Testis (tissue), 3 donors: ENCODE data around the gene ETFB. TPM values are rescaled to one million over a fixed set of nuclear protein-coding genes. Genes with fewer than 3 reads are reported as not detected.

ENCODE experiments used
- DNase-seq: peaks from one replicate; pipeline ENCODE4 v3.0.0-alpha.2; 2019
- H3K27ac ChIP-seq, 2 donors: fragments of 200-600 bp; sonication (generic); one replicate each; pipeline ENCODE4 v1.5.1; 2019
- H3K27me3 ChIP-seq: fragments of 200-600 bp; sonication (generic); one replicate; pipeline ENCODE4 v1.5.1; 2019
- H3K36me3 ChIP-seq: fragments of 200-600 bp; sonication (generic); one replicate; pipeline ENCODE4 v1.5.1; 2017; ENCODE audit warnings: low read depth; ENCODE audit errors: missing control alignments
- H3K4me1 ChIP-seq: fragments of 200-600 bp; sonication (generic); one replicate; pipeline ENCODE4 v1.5.1; 2019
- H3K4me3 ChIP-seq, 2 donors: fragments of 200-600 bp; sonication (generic); one replicate each; pipeline ENCODE4 v1.5.1; 2017 to 2019
- H3K9me3 ChIP-seq: fragments of 200-600 bp; sonication (generic); one replicate; pipeline ENCODE4 v1.5.1; 2017
- POLR2A ChIP-seq: fragments of 450-650 bp; IDR thresholded peaks from one replicate; pipeline ENCODE4 v1.6.1; 2017; ENCODE audit warnings: antibody characterized with exemption, mild to moderate bottlenecking, moderate library complexity
- WGBS, 2 donors: methylation state at CpG; one replicate each; pipeline ENCODE4 v1.1.5; 2018; 5-methylcytosine and 5-hydroxymethylcytosine counted together
- intact Hi-C: fragments of 100-400 bp; cut with DNase I; formaldehyde crosslinking; loops from one replicate; pipeline ENCODE4 v1.15.1; 2023; ENCODE audit warnings: low total_unique reads
- polyA plus RNA-seq: library from polyadenylated mRNA; stranded (reverse); fragments of 350-450 nt; fragmentation: Illumina TruSeq; extraction: RNeasy Lipid Tissue Mini Kit (QIAGEN cat#74804); gene quantifications from one replicate; pipeline ENCODE4 v1.2.3, GENCODE V29; 2014; ENCODE audit warnings: low read depth, low replicate concordance; ENCODE audit not compliant: insufficient read depth
- total RNA-seq, 2 donors: library from RNA; depleted of rRNA; stranded (reverse); fragments of >200 nt; gene quantifications; one replicate each; pipeline ENCODE4 v1.2.3, GENCODE V29; 2016
- TF ChIP-seq, protein P1 (sequence below), 3 experiments: fragments of 450-650 bp in 2 of 3; fragments of 200-600 bp in 1 of 3; sonication (generic) in 1 of 3; IDR thresholded peaks; one replicate each; pipeline ENCODE4 v1.5.1; 2016 to 2019; ENCODE audit warnings: antibody characterized with exemption in 3 of 3, mild to moderate bottlenecking in 2 of 3, moderate library complexity in 1 of 3

The ETFB gene
- total and polyA plus RNA-seq, 3 donors from 2014 or later: 109 to 146 (median 110) TPM

DNA sequence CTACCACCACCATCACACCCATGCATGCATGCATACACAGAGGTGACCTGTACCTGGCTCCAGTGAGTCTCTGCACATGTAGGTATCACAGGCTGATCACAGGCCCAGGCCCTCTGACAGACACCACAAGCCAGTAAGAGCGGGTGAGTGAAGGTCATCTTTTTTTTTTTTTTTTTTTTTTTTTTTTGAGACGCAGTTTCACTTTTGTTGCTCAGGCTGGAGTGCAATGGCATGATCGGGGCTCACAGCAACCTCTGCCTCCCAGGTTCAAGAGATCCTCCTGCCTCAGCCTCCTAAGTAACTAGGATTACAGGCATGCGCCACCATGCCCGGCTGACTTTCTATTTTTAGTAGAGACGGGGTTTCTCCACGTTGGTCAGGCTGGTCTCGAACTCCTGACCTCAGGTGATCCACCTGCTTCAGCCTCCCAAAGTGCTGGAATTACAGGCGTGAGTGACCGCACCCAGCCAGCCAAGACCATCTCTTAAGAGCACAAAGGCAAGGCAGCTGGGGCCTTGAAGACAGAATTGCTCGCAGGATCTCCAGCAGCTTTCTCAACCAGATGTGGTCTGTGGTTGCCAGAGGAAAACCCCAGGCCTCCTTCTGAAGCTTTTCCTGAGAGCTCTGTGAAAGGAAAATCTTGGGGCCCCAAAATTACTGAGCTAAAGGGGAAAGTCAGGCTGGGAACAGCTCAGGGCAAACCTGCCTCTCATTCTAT is 9.5 kb upstream of the ETFB start:
- Histone ChIP-seq H3K27ac (no peak overlapping the region), H3K4me3 (no peak overlapping the region), H3K4me1 (no peaks in the 10 kb centered on the region), H3K36me3 (no peaks in the 10 kb centered on the region), H3K27me3 (no peaks in the 10 kb centered on the region), H3K9me3 (no peaks in the 10 kb centered on the region)
- TF ChIP-seq, protein P1, sequence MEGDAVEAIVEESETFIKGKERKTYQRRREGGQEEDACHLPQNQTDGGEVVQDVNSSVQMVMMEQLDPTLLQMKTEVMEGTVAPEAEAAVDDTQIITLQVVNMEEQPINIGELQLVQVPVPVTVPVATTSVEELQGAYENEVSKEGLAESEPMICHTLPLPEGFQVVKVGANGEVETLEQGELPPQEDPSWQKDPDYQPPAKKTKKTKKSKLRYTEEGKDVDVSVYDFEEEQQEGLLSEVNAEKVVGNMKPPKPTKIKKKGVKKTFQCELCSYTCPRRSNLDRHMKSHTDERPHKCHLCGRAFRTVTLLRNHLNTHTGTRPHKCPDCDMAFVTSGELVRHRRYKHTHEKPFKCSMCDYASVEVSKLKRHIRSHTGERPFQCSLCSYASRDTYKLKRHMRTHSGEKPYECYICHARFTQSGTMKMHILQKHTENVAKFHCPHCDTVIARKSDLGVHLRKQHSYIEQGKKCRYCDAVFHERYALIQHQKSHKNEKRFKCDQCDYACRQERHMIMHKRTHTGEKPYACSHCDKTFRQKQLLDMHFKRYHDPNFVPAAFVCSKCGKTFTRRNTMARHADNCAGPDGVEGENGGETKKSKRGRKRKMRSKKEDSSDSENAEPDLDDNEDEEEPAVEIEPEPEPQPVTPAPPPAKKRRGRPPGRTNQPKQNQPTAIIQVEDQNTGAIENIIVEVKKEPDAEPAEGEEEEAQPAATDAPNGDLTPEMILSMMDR (IDR thresholded peaks at IDR 0.05): no peak
- TF ChIP-seq POLR2A: no peak
- DNase-seq: no peak
- 71 to 76% methylated on average over 8 to 11 of the region's 11 CpGs for WGBS, 2 donors
- intact Hi-C loops: no loop called here

DNA sequence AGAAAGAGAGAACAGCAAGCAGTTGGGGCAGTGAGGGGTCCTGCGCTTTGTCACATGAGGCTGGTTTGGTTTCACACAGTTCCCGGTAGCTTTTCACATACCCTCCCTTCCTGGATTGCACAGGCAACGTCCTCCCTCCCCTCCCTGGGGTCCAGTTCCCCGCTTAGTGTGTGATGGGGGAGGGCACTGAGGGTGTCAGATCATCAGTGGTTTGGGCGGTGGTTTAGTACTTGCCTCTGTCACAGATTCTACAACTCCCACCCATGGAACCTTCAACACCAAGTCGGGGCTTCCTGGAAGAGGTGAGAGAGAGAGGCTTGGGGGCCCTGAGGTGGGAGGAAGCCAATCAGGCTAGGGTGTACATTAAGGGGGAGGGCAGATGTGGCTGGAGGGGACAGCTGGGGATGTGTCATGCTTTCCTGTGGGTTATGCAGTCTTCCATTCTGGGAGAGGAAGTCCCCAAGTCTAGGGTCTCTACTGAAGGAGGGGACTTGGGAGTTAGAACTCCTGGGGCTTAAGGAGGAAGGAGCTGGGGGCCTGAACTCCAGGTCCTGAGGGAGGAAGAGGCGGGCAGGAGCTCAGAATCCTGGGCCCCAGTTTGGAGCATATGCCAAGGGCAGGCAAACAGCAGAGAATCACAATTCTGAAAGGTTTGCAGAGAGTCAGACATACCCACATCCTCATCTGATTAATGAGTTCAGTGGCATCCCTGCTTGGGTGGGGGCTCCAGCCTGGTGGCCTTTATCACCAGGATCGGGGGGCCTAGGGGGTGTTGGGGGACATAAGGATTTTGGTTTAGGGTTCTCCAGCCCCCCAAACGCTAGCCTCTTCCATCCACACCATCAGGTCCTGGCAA is 6.7 kb upstream of the ETFB start, which contains the start of gene NKG7:
TSS of gene NKG7 (minus strand) at position 6 of the 856 bp plus-strand sequence. CDS start 119 bp downstream, outside the sequence.
- TF ChIP-seq, protein P1 (IDR thresholded peaks at IDR 0.05): no peak
- TF ChIP-seq POLR2A: no peak
- 46 to 59% methylated on average over 7 to 9 of the region's 9 CpGs for WGBS, 2 donors
- H3K27me3 ChIP-seq: no peaks in the 10 kb centered on the region
- H3K9me3 ChIP-seq: no peaks in the 10 kb centered on the region
- no peaks in the 10 kb centered on the region for H3K4me1 ChIP-seq
- H3K4me3 ChIP-seq: no peak within 1 kb of the TSS
- no peak within 1 kb of the TSS for H3K27ac ChIP-seq
- intact Hi-C loops: no loop called here
- no peak for DNase-seq
- no peaks in the 10 kb centered on the region for H3K36me3 ChIP-seq

DNA sequence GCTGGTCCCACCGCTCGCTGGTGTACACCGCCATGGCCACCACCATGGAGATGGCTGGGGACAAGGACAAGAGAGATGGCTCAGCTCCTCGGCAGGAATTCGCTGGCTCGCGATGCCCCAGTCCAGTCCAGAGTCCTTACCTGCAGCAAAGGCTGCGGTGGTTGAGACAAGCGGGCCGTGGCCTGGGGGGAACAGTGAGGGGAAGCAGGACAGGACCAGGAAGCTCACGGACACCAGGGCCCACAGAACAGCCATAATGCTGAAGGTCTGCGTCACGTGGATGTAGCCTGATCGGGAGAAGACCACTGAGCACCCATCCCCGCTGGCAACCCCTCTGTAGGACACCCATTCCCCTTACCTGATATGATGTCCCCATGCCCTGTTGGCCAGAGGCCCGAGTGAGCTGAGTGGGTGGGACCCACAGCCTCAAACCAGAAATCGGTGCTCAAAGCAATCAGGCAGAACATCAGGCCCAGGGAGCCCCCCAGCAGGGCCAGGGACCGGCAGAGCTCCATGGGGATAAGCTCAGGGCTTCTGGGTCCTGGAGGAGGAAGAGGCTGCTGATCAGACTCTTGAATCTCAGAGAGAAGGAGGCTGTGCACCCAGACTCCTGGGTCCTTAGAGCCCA is 5.9 kb upstream of the ETFB start:
- H3K27ac ChIP-seq: no peak overlapping the region
- DNase-seq: no peak
- no peak overlapping the region for H3K4me3 ChIP-seq
- TF ChIP-seq, protein P1 (IDR thresholded peaks at IDR 0.05): no peak
- no peak for TF ChIP-seq POLR2A
- H3K9me3 ChIP-seq: no peaks in the 10 kb centered on the region
- 84 to 86% methylated on average over 12 to 18 of the region's 18 CpGs for WGBS, 2 donors
- H3K4me1 ChIP-seq: no peaks in the 10 kb centered on the region
- H3K27me3 ChIP-seq: no peaks in the 10 kb centered on the region
- intact Hi-C loops: no loop called here
- H3K36me3 ChIP-seq: no peaks in the 10 kb centered on the region

DNA sequence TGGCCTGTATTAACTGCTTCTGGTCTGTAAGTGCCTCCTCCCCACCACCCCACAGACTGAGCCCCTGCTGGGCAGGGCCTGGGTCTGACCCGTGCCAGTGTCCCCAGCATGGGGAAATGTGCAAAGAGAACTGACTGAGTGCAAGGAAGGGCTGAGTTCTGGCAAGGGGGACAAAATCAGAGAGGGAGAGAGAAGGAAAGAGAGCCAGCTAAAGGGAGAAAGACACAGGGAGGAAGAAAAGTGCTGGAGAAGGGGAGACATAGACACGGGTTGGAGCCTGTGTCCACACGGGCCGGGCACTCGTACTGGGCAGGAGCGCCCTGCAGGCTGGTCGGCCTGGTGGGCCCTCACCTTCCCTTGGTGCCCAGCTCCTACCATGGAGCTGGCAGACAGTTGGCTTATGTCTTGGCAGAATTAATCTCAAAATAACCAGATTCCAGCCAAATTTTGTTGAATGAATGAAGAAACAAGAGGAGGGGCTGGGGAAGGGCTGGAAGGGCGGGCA is 5.0 kb upstream of the ETFB start:
- intact Hi-C loops: no loop called here
- 75 to 77% methylated on average over 8 of the region's 8 CpGs for WGBS, 2 donors
- H3K27me3 ChIP-seq: no peaks in the 10 kb centered on the region
- no peaks in the 10 kb centered on the region for H3K36me3 ChIP-seq
- H3K27ac ChIP-seq: no peak overlapping the region
- H3K4me3 ChIP-seq: no peak overlapping the region
- H3K9me3 ChIP-seq: no peaks in the 10 kb centered on the region
- H3K4me1 ChIP-seq: no peaks in the 10 kb centered on the region
- TF ChIP-seq, protein P1 (IDR thresholded peaks at IDR 0.05): no peak
- TF ChIP-seq POLR2A: no peak
- no peak for DNase-seq
